ENCODE results near the gene DLEC1. TPM values are rescaled to one million over a fixed set of nuclear protein-coding genes. Genes with fewer than 3 reads are reported as not detected.
A peak's percentile ranks its signal among the peaks of the same experiment; 100 is the strongest.

The DLEC1 gene
- total RNA-seq, 1 experiment from 2014 or later, result 0.81 TPM

DNA sequence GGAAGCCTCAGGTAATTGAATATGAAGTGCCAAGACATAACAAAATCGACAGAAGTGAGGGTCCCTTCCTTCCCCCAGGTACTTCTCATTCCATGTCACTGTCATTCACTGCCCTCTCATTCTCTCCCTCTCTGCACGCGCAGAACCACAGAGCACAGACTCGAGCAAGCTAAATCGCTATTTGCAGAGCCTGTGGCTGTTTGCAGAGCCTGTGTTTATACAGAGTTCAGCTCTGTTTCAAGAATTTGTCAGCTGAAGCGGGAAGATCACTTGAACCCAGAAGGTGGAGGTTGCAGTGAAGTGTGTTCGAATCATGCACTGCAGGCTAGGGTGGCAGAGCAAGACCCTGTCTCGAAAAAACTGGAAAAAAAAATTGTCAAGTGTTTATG lies 45.9 kb upstream of the DLEC1 start (continued):
- TF ChIP-seq, protein P1, sequence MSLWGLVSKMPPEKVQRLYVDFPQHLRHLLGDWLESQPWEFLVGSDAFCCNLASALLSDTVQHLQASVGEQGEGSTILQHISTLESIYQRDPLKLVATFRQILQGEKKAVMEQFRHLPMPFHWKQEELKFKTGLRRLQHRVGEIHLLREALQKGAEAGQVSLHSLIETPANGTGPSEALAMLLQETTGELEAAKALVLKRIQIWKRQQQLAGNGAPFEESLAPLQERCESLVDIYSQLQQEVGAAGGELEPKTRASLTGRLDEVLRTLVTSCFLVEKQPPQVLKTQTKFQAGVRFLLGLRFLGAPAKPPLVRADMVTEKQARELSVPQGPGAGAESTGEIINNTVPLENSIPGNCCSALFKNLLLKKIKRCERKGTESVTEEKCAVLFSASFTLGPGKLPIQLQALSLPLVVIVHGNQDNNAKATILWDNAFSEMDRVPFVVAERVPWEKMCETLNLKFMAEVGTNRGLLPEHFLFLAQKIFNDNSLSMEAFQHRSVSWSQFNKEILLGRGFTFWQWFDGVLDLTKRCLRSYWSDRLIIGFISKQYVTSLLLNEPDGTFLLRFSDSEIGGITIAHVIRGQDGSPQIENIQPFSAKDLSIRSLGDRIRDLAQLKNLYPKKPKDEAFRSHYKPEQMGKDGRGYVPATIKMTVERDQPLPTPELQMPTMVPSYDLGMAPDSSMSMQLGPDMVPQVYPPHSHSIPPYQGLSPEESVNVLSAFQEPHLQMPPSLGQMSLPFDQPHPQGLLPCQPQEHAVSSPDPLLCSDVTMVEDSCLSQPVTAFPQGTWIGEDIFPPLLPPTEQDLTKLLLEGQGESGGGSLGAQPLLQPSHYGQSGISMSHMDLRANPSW (CRISPR knock-in tag; conservative IDR thresholded peaks at IDR 0.05; ENCODE audit: low read depth), result no peak
- TF ChIP-seq ZBTB21 (CRISPR knock-in tag; IDR thresholded peaks at IDR 0.05; ENCODE audit: borderline replicate concordance) (no peak), NFATC4 (CRISPR knock-in tag; IDR thresholded peaks at IDR 0.05) (no peak), NFE2L1 (CRISPR knock-in tag; IDR thresholded peaks at IDR 0.05) (no peak), ZNF219 (CRISPR knock-in tag; IDR thresholded peaks at IDR 0.05; ENCODE audit: borderline replicate concordance) (no peak), FOXJ3 (CRISPR knock-in tag; IDR thresholded peaks at IDR 0.05; ENCODE audit: borderline replicate concordance) (no peak), ELF4 (CRISPR knock-in tag; IDR thresholded peaks at IDR 0.05; ENCODE audit: low read depth) (no peak)
- TF ChIP-seq, protein P2, sequence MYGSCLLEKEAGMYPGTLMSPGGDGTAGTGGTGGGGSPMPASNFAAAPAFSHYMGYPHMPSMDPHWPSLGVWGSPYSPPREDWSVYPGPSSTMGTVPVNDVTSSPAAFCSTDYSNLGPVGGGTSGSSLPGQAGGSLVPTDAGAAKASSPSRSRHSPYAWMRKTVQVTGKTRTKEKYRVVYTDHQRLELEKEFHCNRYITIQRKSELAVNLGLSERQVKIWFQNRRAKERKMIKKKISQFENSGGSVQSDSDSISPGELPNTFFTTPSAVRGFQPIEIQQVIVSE (CRISPR knock-in tag; IDR thresholded peaks at IDR 0.05; ENCODE audit: borderline replicate concordance), result no peak

DNA sequence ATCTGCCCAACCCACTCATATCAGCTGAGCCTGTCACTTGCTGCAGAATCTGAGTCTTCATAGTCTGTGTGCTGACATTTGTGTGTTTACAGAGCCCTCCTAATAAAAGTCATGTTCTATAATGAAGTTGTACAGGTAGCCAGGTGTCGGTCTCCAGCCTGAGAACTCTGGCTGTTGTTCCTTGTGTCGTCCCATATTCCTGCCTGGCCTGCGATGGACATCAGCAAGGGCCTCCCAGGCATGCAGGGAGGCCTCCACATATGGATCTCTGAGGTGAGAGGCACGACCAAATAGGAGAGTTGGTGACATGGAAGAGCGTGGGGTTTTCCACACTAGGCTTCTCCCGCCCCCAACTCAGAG lies 45.6 kb upstream of the DLEC1 start:
- Mint-ChIP-seq H3K36me3 (peaks cover 2% of the 10 kb centered on the region; the same call in 1 of the 2 replicates), H3K4me1 (peaks cover 29% of the 10 kb centered on the region), H3K27ac (no peak overlapping the region), H3K9me3 (no peaks in the 10 kb centered on the region), H3K4me3 (peak overlapping the region; percentile 85), H3K27me3 (ENCODE audit: low read depth) (peaks cover 27% of the 10 kb centered on the region)
- ChIA-PET CTCF (interaction anchor here (1.5 kb wide), 1 partner anchor 19 kb away, joined by 6 read pairs; no protein-coding TSS in a partner anchor), POLR2A (no interaction called here)
- ATAC-seq (no peak), DNase-seq (ENCODE audit: low spot score) (no peak)
- TF ChIP-seq CREM (CRISPR knock-in tag; IDR thresholded peaks at IDR 0.05), result 0 out of 2 replicates have a peak, but pooled peaks have one; percentile 11
- TF ChIP-seq, protein P3, sequence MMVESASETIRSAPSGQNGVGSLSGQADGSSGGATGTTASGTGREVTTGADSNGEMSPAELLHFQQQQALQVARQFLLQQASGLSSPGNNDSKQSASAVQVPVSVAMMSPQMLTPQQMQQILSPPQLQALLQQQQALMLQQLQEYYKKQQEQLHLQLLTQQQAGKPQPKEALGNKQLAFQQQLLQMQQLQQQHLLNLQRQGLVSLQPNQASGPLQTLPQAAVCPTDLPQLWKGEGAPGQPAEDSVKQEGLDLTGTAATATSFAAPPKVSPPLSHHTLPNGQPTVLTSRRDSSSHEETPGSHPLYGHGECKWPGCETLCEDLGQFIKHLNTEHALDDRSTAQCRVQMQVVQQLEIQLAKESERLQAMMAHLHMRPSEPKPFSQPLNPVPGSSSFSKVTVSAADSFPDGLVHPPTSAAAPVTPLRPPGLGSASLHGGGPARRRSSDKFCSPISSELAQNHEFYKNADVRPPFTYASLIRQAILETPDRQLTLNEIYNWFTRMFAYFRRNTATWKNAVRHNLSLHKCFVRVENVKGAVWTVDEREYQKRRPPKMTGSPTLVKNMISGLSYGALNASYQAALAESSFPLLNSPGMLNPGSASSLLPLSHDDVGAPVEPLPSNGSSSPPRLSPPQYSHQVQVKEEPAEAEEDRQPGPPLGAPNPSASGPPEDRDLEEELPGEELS (CRISPR knock-in tag; IDR thresholded peaks at IDR 0.05), result no peak

DNA sequence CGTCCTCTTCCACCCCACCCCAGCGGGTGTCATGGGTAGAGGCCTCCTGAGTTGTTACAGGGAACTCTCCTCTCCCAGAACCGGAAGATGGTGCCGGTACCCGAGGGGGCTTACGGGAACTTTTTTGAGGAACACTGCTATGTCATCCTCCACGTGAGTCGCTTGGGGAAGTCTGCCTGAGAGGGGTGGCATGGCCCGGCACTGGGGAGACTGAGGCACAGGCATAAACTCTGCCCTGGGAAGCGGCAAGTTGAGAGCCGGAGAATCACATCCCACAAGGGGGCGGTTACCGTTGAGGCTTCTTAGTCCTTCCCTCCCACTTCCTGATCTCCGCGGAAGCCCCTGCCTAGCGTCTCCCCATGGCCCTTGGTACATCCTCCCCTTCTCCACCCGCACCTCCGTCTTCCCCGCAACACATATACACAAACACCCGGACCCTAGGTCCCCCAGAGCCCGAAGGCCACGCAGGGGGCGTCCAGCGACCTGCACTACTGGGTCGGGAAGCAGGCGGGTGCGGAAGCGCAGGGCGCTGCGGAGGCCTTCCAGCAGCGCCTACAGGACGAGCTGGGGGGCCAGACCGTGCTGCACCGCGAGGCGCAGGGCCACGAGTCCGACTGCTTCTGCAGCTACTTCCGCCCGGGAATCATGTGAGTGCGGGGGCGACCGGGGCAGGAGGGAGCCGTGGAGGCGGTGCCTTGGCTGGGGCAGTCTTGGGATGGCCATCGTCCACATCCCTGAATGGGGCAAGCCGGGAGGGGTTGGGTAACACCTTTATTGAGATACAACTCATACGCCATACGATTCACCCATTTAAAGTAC lies 45.0 kb upstream of the DLEC1 start:
- H3K27ac Mint-ChIP-seq, result no peak overlapping the region; the same call in 1 of the 2 replicates
- peak; percentile 43 for ATAC-seq
- POLR2A ChIA-PET, result interaction anchor here (0.5 to 0.7 kb wide), 2 partner anchors 8 to 284 kb away, joined by 3 to 10 read pairs; no protein-coding TSS in a partner anchor
- TF ChIP-seq SMAD3 (CRISPR knock-in tag; IDR thresholded peaks at IDR 0.05; ENCODE audit: borderline replicate concordance), result peak; percentile 46; the same call in 1 of the 2 replicates
- TF ChIP-seq JAZF1 (CRISPR knock-in tag; IDR thresholded peaks at IDR 0.05), result no peak
- no peak for TF ChIP-seq ZNF317 (CRISPR knock-in tag; IDR thresholded peaks at IDR 0.05; ENCODE audit: borderline replicate concordance, low read depth)
- TF ChIP-seq SP1 (CRISPR knock-in tag; conservative IDR thresholded peaks at IDR 0.05), result peak; percentile 73
- TF ChIP-seq NR2C2 (CRISPR knock-in tag; IDR thresholded peaks at IDR 0.05), result no peak
- TF ChIP-seq, protein P4, sequence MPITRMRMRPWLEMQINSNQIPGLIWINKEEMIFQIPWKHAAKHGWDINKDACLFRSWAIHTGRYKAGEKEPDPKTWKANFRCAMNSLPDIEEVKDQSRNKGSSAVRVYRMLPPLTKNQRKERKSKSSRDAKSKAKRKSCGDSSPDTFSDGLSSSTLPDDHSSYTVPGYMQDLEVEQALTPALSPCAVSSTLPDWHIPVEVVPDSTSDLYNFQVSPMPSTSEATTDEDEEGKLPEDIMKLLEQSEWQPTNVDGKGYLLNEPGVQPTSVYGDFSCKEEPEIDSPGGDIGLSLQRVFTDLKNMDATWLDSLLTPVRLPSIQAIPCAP (CRISPR knock-in tag; IDR thresholded peaks at IDR 0.05), result no peak
- no peak for TF ChIP-seq FOXJ3 (CRISPR knock-in tag; IDR thresholded peaks at IDR 0.05; ENCODE audit: borderline replicate concordance)
- no peak for TF ChIP-seq ZNF232 (CRISPR knock-in tag; IDR thresholded peaks at IDR 0.05)
- TF ChIP-seq SOX15 (CRISPR knock-in tag; IDR thresholded peaks at IDR 0.05), result no peak
- no peak for TF ChIP-seq PRRX2 (CRISPR knock-in tag; IDR thresholded peaks at IDR 0.05)
- no peak for TF ChIP-seq JUN (CRISPR knock-in tag; IDR thresholded peaks at IDR 0.05)
- peak; percentile 51; the same call in 1 of the 2 replicates for TF ChIP-seq FOXP1 (CRISPR knock-in tag; IDR thresholded peaks at IDR 0.05; ENCODE audit: borderline replicate concordance)
- TF ChIP-seq, protein P5, sequence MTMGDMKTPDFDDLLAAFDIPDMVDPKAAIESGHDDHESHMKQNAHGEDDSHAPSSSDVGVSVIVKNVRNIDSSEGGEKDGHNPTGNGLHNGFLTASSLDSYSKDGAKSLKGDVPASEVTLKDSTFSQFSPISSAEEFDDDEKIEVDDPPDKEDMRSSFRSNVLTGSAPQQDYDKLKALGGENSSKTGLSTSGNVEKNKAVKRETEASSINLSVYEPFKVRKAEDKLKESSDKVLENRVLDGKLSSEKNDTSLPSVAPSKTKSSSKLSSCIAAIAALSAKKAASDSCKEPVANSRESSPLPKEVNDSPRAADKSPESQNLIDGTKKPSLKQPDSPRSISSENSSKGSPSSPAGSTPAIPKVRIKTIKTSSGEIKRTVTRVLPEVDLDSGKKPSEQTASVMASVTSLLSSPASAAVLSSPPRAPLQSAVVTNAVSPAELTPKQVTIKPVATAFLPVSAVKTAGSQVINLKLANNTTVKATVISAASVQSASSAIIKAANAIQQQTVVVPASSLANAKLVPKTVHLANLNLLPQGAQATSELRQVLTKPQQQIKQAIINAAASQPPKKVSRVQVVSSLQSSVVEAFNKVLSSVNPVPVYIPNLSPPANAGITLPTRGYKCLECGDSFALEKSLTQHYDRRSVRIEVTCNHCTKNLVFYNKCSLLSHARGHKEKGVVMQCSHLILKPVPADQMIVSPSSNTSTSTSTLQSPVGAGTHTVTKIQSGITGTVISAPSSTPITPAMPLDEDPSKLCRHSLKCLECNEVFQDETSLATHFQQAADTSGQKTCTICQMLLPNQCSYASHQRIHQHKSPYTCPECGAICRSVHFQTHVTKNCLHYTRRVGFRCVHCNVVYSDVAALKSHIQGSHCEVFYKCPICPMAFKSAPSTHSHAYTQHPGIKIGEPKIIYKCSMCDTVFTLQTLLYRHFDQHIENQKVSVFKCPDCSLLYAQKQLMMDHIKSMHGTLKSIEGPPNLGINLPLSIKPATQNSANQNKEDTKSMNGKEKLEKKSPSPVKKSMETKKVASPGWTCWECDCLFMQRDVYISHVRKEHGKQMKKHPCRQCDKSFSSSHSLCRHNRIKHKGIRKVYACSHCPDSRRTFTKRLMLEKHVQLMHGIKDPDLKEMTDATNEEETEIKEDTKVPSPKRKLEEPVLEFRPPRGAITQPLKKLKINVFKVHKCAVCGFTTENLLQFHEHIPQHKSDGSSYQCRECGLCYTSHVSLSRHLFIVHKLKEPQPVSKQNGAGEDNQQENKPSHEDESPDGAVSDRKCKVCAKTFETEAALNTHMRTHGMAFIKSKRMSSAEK (CRISPR knock-in tag; IDR thresholded peaks at IDR 0.05; ENCODE audit: borderline replicate concordance), result no peak

More for the DNA sequence above, 45.0 kb upstream of the DLEC1 start:
- Mint-ChIP-seq H3K9me3 (no peaks in the 10 kb centered on the region), H3K36me3 (peaks cover 2% of the 10 kb centered on the region; the same call in 1 of the 2 replicates), H3K27me3 (ENCODE audit: low read depth) (peaks cover 29% of the 10 kb centered on the region), H3K4me1 (peaks cover 30% of the 10 kb centered on the region), H3K4me3 (peak overlapping the region; percentile 85)
- CTCF ChIA-PET, result interaction anchor here (0.8 to 1.0 kb wide), 3 partner anchors 8 to 137 kb away, joined by 3 to 12 read pairs (median 4); no protein-coding TSS in a partner anchor
- DNase-seq (ENCODE audit: low spot score), result peak; percentile 60

Data from WTC11 (cell line).